Ascending aorta (tissue), 2 donors: ENCODE results near the gene SMIM44. TPM values are rescaled to one million over a fixed set of nuclear protein-coding genes. Genes with fewer than 3 reads are reported as not detected.

Experiments used
- DNase-seq, 2 donors: peaks; one replicate each; pipeline ENCODE4 v3.0.0-alpha.2; 2019; ENCODE audit warnings: low spot score in 2 of 2
- H3K27ac ChIP-seq, 2 donors: fragments of 200-600 bp; sonication (generic); one replicate each; pipeline ENCODE4 v1.5.1; 2016 to 2017; ENCODE audit warnings: mild to moderate bottlenecking in 1 of 2
- H3K27me3 ChIP-seq: fragments of 200-600 bp; sonication (generic); one replicate; pipeline ENCODE4 v1.5.1; 2017
- H3K36me3 ChIP-seq, 2 donors: fragments of 200-600 bp; sonication (generic); one replicate each; pipeline ENCODE4 v1.5.1; 2016
- H3K4me1 ChIP-seq, 2 donors: fragments of 200-600 bp; sonication (generic); one replicate each; pipeline ENCODE4 v1.5.1; 2016 to 2017; ENCODE audit warnings: mild to moderate bottlenecking in 1 of 2
- H3K4me3 ChIP-seq, 2 donors: fragments of 200-600 bp; sonication (generic); one replicate each; pipeline ENCODE4 v1.5.1; 2016 to 2017; ENCODE audit warnings: mild to moderate bottlenecking in 1 of 2
- H3K9me3 ChIP-seq, 2 donors: fragments of 200-600 bp; sonication (generic); one replicate each; pipeline ENCODE4 v1.5.1; 2016
- CTCF ChIP-seq, 3 experiments: fragments of 200-600 bp in 2 of 3; fragments of 450-650 bp in 1 of 3; sonication (generic) in 2 of 3; IDR thresholded peaks; one replicate each; pipeline ENCODE4 v1.5.1; 2016 to 2019; ENCODE audit warnings: antibody characterized with exemption in 3 of 3, mild to moderate bottlenecking in 1 of 3, moderate library complexity in 1 of 3
- intact Hi-C: fragments of 100-400 bp; cut with DNase I; formaldehyde crosslinking; loops from one replicate; pipeline ENCODE4 v1.15.1; 2023
- total RNA-seq: library from RNA; depleted of rRNA; stranded (reverse); fragments of >200 nt; gene quantifications from one replicate; pipeline ENCODE4 v1.1.0, GENCODE V29; 2016

Gene SMIM44
- total RNA-seq, 1 donor from 2014 or later, result not detected

DNA sequence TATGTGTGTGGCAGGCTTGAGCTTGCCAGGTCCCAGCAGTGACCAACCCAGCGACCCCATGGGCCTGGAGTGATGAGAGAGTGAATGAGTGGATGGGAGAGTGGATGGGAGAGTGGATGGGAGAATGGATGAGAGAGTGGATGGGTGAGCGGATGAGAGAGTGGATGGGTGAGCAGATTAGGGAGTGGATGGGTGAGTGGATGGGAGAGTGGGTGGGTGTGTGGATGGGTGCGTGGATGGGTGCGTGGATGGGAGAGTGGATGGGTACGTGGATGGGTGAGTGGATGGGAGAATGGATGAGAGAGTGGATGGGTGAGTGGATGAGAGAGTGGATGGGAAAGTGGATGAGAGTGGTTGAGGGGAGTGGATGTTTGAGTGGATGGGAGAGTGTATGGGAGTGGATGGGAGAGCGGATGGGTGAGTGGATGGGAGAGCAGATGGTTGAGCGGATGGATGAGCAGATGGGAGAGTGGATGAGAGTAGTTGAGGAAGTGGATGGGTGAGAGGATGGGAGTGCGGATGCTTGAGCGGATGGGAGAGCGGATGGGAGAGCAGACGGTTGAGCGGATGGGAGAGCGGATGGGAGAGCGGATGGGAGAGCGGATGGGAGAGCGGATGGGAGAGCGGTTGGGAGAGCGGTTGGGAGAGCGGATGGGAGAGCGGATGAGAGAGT, 45.4 kb upstream of the SMIM44 start:
- intact Hi-C loops, result no loop called here
- H3K9me3 ChIP-seq, result no peaks in the 10 kb centered on the region
- no peaks in the 10 kb centered on the region for H3K27me3 ChIP-seq
- DNase-seq, result no peak
- TF ChIP-seq CTCF (IDR thresholded peaks at IDR 0.05), result no peak
- no peak overlapping the region for H3K27ac ChIP-seq
- no peaks in the 10 kb centered on the region for H3K4me1 ChIP-seq
- no peak overlapping the region for H3K4me3 ChIP-seq
- H3K36me3 ChIP-seq, result peaks cover 69 to 71% of the 10 kb centered on the region in 2 donors

GRCh38 chr19:3528080-3528479, 44.8 kb upstream of the SMIM44 start:
- Histone ChIP-seq H3K36me3 (peaks cover 69 to 71% of the 10 kb centered on the region in 2 donors), H3K4me3 (no peak overlapping the region), H3K4me1 (no peaks in the 10 kb centered on the region), H3K9me3 (no peaks in the 10 kb centered on the region), H3K27me3 (no peaks in the 10 kb centered on the region), H3K27ac (no peak overlapping the region)
- no peak for DNase-seq
- intact Hi-C loops, result no loop called here
- TF ChIP-seq CTCF (IDR thresholded peaks at IDR 0.05), result no peak

GRCh38 chr19:3527238-3527910, 44.1 kb upstream of the SMIM44 start:
- no peak for DNase-seq
- Histone ChIP-seq H3K27me3 (no peaks in the 10 kb centered on the region), H3K9me3 (no peaks in the 10 kb centered on the region), H3K4me3 (no peak overlapping the region), H3K36me3 (peaks cover 65 to 68% of the 10 kb centered on the region in 2 donors), H3K27ac (no peak overlapping the region), H3K4me1 (no peaks in the 10 kb centered on the region)
- intact Hi-C loops, result no loop called here
- TF ChIP-seq CTCF (IDR thresholded peaks at IDR 0.05), result no peak

DNA sequence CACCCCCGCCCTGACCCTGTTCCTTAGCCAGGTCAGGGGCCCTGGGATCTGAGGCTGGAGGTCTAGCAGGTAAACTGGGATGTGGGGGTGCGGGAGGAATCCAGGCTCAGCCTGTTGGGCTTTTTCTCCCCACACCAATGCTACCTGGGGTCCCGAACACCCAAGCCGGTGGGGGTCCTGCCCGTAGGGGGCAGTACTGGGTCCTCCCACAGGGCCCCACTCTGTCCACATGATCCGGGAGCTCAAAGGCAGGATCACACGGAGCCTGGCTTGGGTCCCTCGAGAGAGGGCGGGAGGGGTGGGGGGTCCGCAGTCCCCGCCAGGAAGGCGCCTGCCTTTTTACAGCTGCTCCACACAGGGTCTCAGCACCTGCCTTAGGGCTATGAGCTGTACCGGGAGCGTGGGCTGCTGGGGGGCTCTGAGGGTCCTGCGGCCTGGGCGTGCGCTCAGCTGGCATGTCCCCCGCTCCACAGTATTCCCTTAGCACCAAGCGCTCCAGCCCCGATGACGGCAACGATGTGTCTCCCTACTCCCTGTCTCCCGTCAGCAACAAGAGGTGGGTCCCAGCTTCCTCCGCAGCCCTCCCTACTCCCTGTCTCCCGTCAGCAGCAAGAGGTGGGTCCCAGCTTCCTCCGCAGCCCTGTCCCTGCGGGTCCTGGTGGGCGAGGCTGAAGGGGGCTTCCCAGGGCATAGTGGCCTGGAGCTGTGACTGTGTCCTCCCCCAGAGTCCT, 43.4 kb upstream of the SMIM44 start:
- peaks cover 58 to 67% of the 10 kb centered on the region in 2 donors for H3K36me3 ChIP-seq
- DNase-seq, result no peak
- H3K4me1 ChIP-seq, result no peaks in the 10 kb centered on the region
- H3K27ac ChIP-seq, result no peak overlapping the region
- H3K9me3 ChIP-seq, result no peaks in the 10 kb centered on the region
- H3K4me3 ChIP-seq, result no peak overlapping the region
- TF ChIP-seq CTCF (IDR thresholded peaks at IDR 0.05), result no peak
- intact Hi-C loops, result no loop called here
- H3K27me3 ChIP-seq, result no peaks in the 10 kb centered on the region

DNA sequence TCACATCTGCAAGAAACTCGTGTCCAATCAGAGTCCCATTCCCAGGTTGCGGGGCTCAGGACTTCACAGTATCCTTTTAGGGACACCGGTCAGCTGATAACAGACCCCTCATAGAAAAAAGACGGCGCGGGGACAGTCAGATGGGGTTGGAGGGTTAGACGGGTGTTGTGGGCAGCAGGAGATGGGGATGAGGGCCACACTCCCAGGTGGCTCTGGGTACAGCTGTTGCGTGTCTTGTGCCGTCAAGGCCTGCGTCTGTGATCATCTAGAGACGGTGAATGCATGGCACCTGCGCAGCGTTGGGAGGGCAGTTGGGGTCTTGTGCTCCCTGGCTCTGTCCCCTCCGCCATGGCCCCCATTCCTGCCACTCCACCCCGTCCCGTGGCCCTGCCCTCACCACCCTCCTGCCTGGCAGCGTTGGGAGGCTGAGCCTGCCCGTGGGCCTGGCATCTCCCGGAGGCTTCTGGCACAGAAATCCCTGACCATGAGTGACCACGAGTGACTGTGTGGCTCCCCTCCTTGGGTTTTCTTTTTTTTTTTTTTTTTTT, 41.7 kb upstream of the SMIM44 start:
- intact Hi-C loops, result no loop called here
- H3K36me3 ChIP-seq, result peaks cover 48 to 61% of the 10 kb centered on the region in 2 donors
- no peak for TF ChIP-seq CTCF (IDR thresholded peaks at IDR 0.05)
- no peak for DNase-seq
- no peak overlapping the region for H3K4me3 ChIP-seq
- H3K9me3 ChIP-seq, result no peaks in the 10 kb centered on the region
- H3K27ac ChIP-seq, result no peak overlapping the region
- no peaks in the 10 kb centered on the region for H3K4me1 ChIP-seq
- no peaks in the 10 kb centered on the region for H3K27me3 ChIP-seq
